GM12892 (cell line): Measurements from ENCODE around the gene SLC35E1.

ENCODE experiments used
- POLR2A ChIP-seq: IDR thresholded peaks from 2 replicates; pipeline ENCODE4 v1.6.1; 2011; ENCODE audit warnings: low read depth, low read length, control low read depth
- POLR2AphosphoS5 ChIP-seq: IDR thresholded peaks from 2 replicates; pipeline ENCODE4 v1.6.1; 2011; ENCODE audit warnings: low read depth, low read length, control low read depth

GRCh38 chr19:16577531-16577985, 5.3 kb upstream of the SLC35E1 start:
- TF ChIP-seq POLR2AphosphoS5, result no peak
- no peak for TF ChIP-seq POLR2A
